ENCODE results near the gene NOS2.

Gene NOS2

GRCh38 chr17:27810211-27810901 lies 10.0 kb upstream of the NOS2 start:
- H3K36me3 ChIP-seq (ENCODE audit: control insufficient read depth, insufficient read depth, low read length), result no peaks in the 10 kb centered on the region
- DNase-seq (ENCODE audit: extremely low read depth, insufficient read length), result peak; percentile 71
- no peak overlapping the region for H3K4me3 ChIP-seq (replicated peaks; ENCODE audit: low read depth, low read length)
- no peak for TF ChIP-seq CTCF (IDR thresholded peaks at IDR 0.05; ENCODE audit: insufficient read depth, low read length, poor library complexity, severe bottlenecking)
- H3K27me3 ChIP-seq (replicated peaks; ENCODE audit: control insufficient read depth, insufficient read depth, low read length), result no peaks in the 10 kb centered on the region

GRCh38 chr17:27809555-27809954 lies 9.2 kb upstream of the NOS2 start:
- no peak for DNase-seq (ENCODE audit: extremely low read depth, insufficient read length)
- Histone ChIP-seq H3K36me3 (ENCODE audit: control insufficient read depth, insufficient read depth, low read length) (no peaks in the 10 kb centered on the region), H3K4me3 (replicated peaks; ENCODE audit: low read depth, low read length) (no peak overlapping the region), H3K27me3 (replicated peaks; ENCODE audit: control insufficient read depth, insufficient read depth, low read length) (no peaks in the 10 kb centered on the region)
- no peak for TF ChIP-seq CTCF (IDR thresholded peaks at IDR 0.05; ENCODE audit: insufficient read depth, low read length, poor library complexity, severe bottlenecking)

- peak; percentile 56 for DNase-seq (ENCODE audit: extremely low read depth, insufficient read length)
- no peaks in the 10 kb centered on the region for H3K27me3 ChIP-seq (replicated peaks; ENCODE audit: control insufficient read depth, insufficient read depth, low read length)
- H3K36me3 ChIP-seq (ENCODE audit: control insufficient read depth, insufficient read depth, low read length), result no peaks in the 10 kb centered on the region
- no peak for TF ChIP-seq CTCF (IDR thresholded peaks at IDR 0.05; ENCODE audit: insufficient read depth, low read length, poor library complexity, severe bottlenecking)
- peak overlapping the region; percentile 22; the same call in 1 of the 2 replicates for H3K4me3 ChIP-seq (replicated peaks; ENCODE audit: low read depth, low read length)
Measured at GRCh38 chr17:27808628-27809027, 8.3 kb upstream of the NOS2 start.

- DNase-seq (ENCODE audit: extremely low read depth, insufficient read length), result peak; percentile 75
- no peak for TF ChIP-seq CTCF (IDR thresholded peaks at IDR 0.05; ENCODE audit: insufficient read depth, low read length, poor library complexity, severe bottlenecking)
- no peaks in the 10 kb centered on the region for H3K27me3 ChIP-seq (replicated peaks; ENCODE audit: control insufficient read depth, insufficient read depth, low read length)
- no peaks in the 10 kb centered on the region for H3K36me3 ChIP-seq (ENCODE audit: control insufficient read depth, insufficient read depth, low read length)
- peak overlapping the region; percentile 22; the same call in 1 of the 2 replicates for H3K4me3 ChIP-seq (replicated peaks; ENCODE audit: low read depth, low read length)
Measured at GRCh38 chr17:27807567-27808470, 7.5 kb upstream of the NOS2 start.

GRCh38 chr17:27805520-27806146 lies 5.3 kb upstream of the NOS2 start:
- peak; percentile 82 for DNase-seq (ENCODE audit: extremely low read depth, insufficient read length)
- H3K36me3 ChIP-seq (ENCODE audit: control insufficient read depth, insufficient read depth, low read length), result no peaks in the 10 kb centered on the region
- no peaks in the 10 kb centered on the region for H3K27me3 ChIP-seq (replicated peaks; ENCODE audit: control insufficient read depth, insufficient read depth, low read length)
- peak; percentile 82 for TF ChIP-seq CTCF (IDR thresholded peaks at IDR 0.05; ENCODE audit: insufficient read depth, low read length, poor library complexity, severe bottlenecking)
- peak overlapping the region; percentile 55 for H3K4me3 ChIP-seq (replicated peaks; ENCODE audit: low read depth, low read length)

Data from GM06990 (cell line).